Skeletal muscle satellite cell (primary cell): ENCODE data around the gene E2F7.

Experiments used
- H3K27me3 ChIP-seq: 2 replicates; pipeline ENCODE4 v1.7.0; 2013; ENCODE audit warnings: low read length; ENCODE audit not compliant: control insufficient read depth, insufficient read depth
- H3K36me3 ChIP-seq: 2 replicates; pipeline ENCODE4 v1.7.0; 2013; ENCODE audit warnings: mild to moderate bottlenecking, control low read depth, low read length; ENCODE audit not compliant: insufficient read depth
- H3K4me1 ChIP-seq: 2 replicates; pipeline ENCODE4 v1.7.0; 2013; ENCODE audit warnings: low read length; ENCODE audit not compliant: control insufficient read depth, insufficient read depth
- H3K4me2 ChIP-seq: 2 replicates; pipeline ENCODE4 v1.7.0; 2013; ENCODE audit warnings: mild to moderate bottlenecking, low read length
- H3K4me3 ChIP-seq: 2 replicates; pipeline ENCODE4 v1.7.0; 2013; ENCODE audit warnings: low read length
- H3K9ac ChIP-seq: 2 replicates; pipeline ENCODE4 v1.7.0; 2013; ENCODE audit warnings: mild to moderate bottlenecking, low read depth, low read length, moderate library complexity
- H3K9me3 ChIP-seq: replicated peaks from 2 replicates; pipeline ENCODE4 v1.7.0; 2013; ENCODE audit warnings: mild to moderate bottlenecking, control low read depth, low read length

E2F7 gene

GRCh38 chr12:76983420-76983819 is 81.9 kb downstream of the E2F7 start:
- H3K4me1 ChIP-seq = no peaks in the 10 kb centered on the region

GRCh38 chr12:76980196-76980595 is 85.2 kb downstream of the E2F7 start:
- Histone ChIP-seq H3K36me3 (no peaks in the 10 kb centered on the region), H3K9me3 (no peaks in the 10 kb centered on the region), H3K27me3 (no peaks in the 10 kb centered on the region), H3K4me2 (no peak overlapping the region), H3K9ac (no peak overlapping the region), H3K4me1 (no peaks in the 10 kb centered on the region), H3K4me3 (no peak overlapping the region)

More at GRCh38 chr12:76983420-76983819, 81.9 kb downstream of the E2F7 start:
- H3K9ac ChIP-seq = no peak overlapping the region
- no peak overlapping the region for H3K4me3 ChIP-seq
- no peaks in the 10 kb centered on the region for H3K27me3 ChIP-seq
- H3K4me2 ChIP-seq = no peak overlapping the region
- no peaks in the 10 kb centered on the region for H3K9me3 ChIP-seq
- H3K36me3 ChIP-seq = no peaks in the 10 kb centered on the region

- Histone ChIP-seq H3K9me3 (no peaks in the 10 kb centered on the region), H3K4me1 (no peaks in the 10 kb centered on the region), H3K36me3 (no peaks in the 10 kb centered on the region), H3K4me3 (no peak overlapping the region), H3K9ac (no peak overlapping the region), H3K27me3 (no peaks in the 10 kb centered on the region), H3K4me2 (no peak overlapping the region)
Observed at GRCh38 chr12:76976777-76977382, 88.5 kb downstream of the E2F7 start.
